Measurements from ENCODE around the gene PIWIL1.

PIWIL1 gene

GRCh38 chr12:130357241-130357640 is 19.6 kb downstream of the PIWIL1 start:
- FAIRE-seq (no peak), DNase-seq (ENCODE audit: insufficient read length, low spot score) (no peak)
- TF ChIP-seq CTCF (IDR thresholded peaks at IDR 0.05; ENCODE audit: insufficient read depth, missing control alignments): no peak

DNA sequence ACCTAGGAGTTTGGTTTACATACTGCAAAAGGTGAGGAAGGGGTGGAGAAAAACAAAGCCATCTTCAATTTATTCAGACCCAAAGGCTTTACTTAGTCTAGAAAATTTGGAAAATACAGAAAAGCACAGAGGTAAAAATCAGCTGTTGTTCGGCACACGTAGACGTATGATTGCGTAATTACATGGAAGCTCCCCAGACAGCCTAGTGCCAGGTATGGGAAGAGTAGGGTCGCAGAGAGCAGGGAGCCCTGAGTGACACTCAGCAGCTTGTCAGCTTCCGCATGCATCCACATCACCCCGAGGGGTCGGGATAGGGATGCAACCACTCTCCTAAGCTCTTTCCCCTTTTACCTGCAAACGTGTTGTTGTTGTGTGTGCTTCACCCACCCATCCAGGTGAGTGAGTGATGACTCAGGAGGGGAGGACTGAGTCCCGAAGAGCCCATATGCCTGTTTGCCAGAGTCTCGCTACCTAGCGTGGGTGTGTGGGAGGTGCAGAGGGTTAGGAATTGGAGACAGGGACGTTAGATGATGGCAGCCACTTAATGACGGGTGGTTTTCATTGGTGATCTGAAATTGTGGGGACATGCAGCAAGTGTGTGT is 20.1 kb downstream of the PIWIL1 start:
- no peak for TF ChIP-seq CTCF (IDR thresholded peaks at IDR 0.05; ENCODE audit: insufficient read depth, missing control alignments)
- DNase-seq (ENCODE audit: insufficient read length, low spot score) (no peak), FAIRE-seq (no peak)

DNA sequence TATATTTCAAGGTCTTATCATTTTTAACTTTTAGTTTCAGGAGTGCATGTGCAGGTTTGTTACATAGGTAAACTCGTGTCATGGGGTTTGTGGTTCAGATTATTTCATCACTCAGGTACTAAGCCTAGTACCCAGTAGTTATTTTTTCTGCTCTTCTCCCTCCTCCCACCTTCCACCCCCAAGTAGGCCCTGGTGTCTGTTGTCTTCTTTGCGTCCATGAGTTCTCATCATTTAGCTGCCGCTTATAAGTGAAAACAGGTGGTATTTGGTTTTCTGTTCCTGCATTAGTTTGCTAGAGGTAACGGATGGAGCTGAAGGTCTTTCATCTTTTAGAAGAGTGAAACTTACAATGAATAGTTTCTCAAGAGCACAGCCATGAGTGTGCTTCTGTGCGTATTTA is 24.4 kb downstream of the PIWIL1 start:
- no peak for TF ChIP-seq CTCF (IDR thresholded peaks at IDR 0.05; ENCODE audit: insufficient read depth, missing control alignments)
- FAIRE-seq: no peak

DNA sequence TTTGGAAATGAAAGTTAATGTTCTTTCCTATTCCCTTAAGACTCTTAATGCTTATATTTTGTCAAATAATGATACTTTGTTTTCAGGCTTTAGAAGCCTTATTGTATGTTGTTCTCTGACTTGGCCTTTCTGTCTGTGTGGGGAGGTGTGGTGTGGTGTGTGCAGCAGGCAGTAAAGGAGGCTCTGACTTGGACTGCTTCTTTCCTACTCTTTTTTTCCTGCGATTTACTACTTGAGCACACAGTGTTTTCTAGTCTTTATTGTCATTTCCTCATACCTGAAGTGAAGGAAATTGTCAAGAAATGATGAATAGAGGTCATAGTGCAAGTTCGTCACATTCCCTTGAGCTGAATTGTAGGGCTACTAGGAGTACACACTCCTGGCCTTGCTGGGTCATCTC is 26.9 kb downstream of the PIWIL1 start:
- FAIRE-seq (no peak), DNase-seq (ENCODE audit: insufficient read length, low spot score) (no peak)
- no peak for TF ChIP-seq CTCF (IDR thresholded peaks at IDR 0.05; ENCODE audit: insufficient read depth, missing control alignments)

More for the DNA sequence above, 24.4 kb downstream of the PIWIL1 start:
- DNase-seq (ENCODE audit: insufficient read length, low spot score): no peak

DNA sequence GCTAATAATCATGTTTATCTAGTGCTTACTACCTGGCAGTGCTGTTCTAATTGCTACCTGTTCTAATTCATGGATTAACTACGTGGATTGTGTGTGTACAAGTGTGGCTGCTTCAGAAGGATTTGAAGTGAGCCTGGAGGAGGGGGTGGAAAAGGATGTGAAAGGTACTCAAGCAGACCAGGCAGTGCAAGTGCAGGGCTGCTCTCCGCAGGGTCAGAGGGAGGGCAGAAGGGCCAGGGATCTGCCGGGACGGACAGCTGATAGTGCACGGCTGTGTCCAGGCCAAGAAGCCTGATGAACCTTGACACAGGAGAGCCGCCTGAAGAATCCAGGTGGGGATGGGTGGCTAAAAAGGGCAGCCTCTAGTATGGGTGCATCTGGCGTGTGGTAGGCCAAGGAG is 28.5 kb downstream of the PIWIL1 start:
- DNase-seq (ENCODE audit: insufficient read length, low spot score): no peak
- FAIRE-seq: no peak
- TF ChIP-seq CTCF (IDR thresholded peaks at IDR 0.05; ENCODE audit: insufficient read depth, missing control alignments): no peak

DNA sequence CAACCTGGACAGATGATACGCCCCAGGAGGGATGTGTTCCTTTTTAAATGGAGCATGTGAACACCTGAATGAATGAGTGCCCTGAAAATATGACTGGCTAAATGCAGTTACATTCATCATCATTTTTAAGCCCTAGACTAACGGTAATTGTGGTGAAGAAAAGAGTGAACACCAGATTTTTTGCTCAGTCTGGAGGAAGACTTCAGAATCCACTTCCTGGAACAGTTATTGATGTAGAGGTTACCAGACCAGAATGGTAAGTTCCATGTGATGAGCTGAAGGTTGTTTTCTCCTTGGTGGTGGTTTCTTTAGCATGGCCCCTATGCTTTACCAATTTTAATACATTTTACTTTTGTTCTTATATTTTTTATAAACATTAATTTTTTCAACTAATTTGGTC is 29.3 kb downstream of the PIWIL1 start:
- FAIRE-seq (no peak), DNase-seq (ENCODE audit: insufficient read length, low spot score) (no peak)

More for the DNA sequence above, 29.3 kb downstream of the PIWIL1 start:
- no peak for TF ChIP-seq CTCF (IDR thresholded peaks at IDR 0.05; ENCODE audit: insufficient read depth, missing control alignments)
